ENCODE results near the gene ELAVL2.

Gene ELAVL2

GRCh38 chr9:23721466-23721865 is 104.6 kb downstream of the ELAVL2 start:
- no peak for DNase-seq (ENCODE audit: low spot score)

DNA sequence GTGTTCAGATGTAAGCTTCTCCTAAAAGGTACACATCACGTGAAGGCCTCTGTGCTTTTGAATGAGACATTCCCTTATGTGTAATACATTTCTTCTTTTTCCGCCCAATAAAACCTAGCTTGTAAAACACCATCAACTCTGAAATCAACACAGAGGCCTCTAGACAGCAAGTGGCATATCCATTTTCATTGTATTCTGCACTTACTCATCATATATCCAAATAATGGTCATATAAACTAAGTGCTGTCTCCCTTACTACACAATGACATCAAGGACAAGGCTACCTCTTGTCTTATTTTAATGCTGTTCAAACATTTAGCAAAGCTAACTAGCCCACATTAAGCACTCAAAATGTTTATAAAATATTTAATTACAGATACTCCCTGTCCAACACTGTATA is 108.5 kb downstream of the ELAVL2 start:
- DNase-seq (ENCODE audit: low spot score): no peak

- DNase-seq (ENCODE audit: low spot score): no peak
Observed at GRCh38 chr9:23707249-23707648, 118.8 kb downstream of the ELAVL2 start.

GRCh38 chr9:23702311-23702922 is 123.6 kb downstream of the ELAVL2 start:
- no peak for DNase-seq (ENCODE audit: low spot score)

- DNase-seq (ENCODE audit: low spot score): no peak
Observed at GRCh38 chr9:23701291-23701690, 124.7 kb downstream of the ELAVL2 start.

DNA sequence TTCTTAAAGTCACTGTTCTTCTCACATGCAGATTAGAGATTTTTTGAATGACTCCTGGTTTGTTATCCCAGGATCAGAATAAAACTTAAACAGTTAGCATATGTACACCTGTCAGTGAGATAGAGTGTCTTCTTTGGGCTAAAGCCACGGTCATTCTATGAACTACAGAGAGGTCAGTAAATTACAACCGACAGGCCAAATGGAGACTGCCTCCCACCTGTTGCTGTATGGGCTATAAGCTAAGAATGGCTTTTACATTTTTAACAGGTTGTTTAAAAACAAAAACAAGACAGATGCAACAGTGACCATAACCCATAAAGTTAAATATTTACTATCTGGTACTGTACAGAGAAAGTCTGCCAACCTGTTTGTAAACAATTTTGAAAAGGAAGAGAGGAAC is 125.7 kb downstream of the ELAVL2 start:
- no peak for DNase-seq (ENCODE audit: low spot score)

GRCh38 chr9:23698161-23698560 is 127.9 kb downstream of the ELAVL2 start:
- DNase-seq (ENCODE audit: low spot score): no peak

GRCh38 chr9:23695572-23695971 is 130.5 kb downstream of the ELAVL2 start:
- no peak for DNase-seq (ENCODE audit: low spot score)

DNA sequence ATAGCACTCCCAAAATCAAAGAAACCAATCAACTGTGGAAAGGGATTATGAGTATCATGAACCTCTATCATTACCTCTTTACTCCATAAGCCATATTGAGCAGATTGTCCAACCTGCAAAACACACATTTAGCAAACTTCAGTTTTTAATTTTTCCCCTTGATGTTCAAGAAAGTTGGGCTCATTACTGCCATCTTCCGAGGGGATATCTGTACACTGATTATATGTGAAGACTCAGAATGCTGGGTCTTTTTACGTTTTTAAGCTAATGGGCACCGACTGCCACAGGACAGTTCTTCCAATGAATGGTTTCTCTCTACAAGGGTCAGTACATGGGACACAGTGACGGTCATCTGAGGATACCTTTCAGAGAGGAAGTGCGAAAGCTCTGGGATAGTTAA is 132.7 kb downstream of the ELAVL2 start:
- no peak for DNase-seq (ENCODE audit: low spot score)

GRCh38 chr9:23686896-23687295 is 139.1 kb downstream of the ELAVL2 start:
- DNase-seq (ENCODE audit: low spot score): no peak

DNA sequence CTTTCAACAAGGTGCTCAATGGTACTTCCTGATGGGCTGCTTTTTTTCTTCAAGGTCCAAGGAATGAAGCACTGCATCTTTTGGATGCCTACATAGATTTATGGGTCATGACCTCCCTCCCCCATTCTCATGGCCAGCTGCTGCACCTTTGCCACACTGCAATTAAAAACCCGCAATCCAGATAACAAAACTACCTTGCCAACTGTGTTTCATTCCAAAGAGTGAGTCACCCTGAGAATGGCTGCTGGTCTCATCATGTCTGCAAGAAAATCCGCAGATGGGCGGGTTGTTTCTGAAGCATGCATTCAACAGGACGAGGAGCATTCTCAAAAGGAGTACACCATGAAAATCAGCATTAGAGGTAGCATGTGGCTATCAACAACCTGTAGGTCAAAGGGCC is 139.8 kb downstream of the ELAVL2 start:
- DNase-seq (ENCODE audit: low spot score): no peak

- DNase-seq (ENCODE audit: low spot score): no peak
Observed at GRCh38 chr9:23683611-23684061, 142.4 kb downstream of the ELAVL2 start.

GRCh38 chr9:23682891-23683431 is 143.1 kb downstream of the ELAVL2 start:
- DNase-seq (ENCODE audit: low spot score): no peak

- no peak for DNase-seq (ENCODE audit: low spot score)
Observed at GRCh38 chr9:23682352-23682751, 143.7 kb downstream of the ELAVL2 start.

GRCh38 chr9:23677446-23677845 is 148.6 kb downstream of the ELAVL2 start:
- DNase-seq (ENCODE audit: low spot score): no peak

- DNase-seq (ENCODE audit: low spot score): no peak
Observed at GRCh38 chr9:23674016-23674585, 151.9 kb downstream of the ELAVL2 start.

GRCh38 chr9:23672151-23672550 is 153.9 kb downstream of the ELAVL2 start:
- DNase-seq (ENCODE audit: low spot score): no peak

DNA sequence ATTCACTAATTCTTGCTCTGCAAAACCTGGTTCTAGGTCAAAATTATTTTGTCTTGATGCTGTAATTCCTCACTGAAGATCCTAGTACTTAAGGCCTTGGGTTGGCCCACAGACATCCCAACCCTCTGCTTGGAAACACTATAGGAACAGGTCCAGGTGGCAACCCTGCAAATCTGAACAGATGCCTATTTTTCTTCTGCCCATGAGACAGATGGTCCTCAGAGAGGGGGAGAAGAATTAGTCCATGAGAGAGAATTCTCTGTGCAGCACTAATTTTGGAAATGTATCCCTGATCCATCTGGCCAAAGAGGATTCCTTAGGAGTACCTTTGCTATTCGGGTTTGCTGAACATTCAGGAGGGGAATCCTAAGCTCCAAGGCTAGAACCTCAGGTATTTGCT is 156.3 kb downstream of the ELAVL2 start:
- DNase-seq (ENCODE audit: low spot score): no peak

DNA sequence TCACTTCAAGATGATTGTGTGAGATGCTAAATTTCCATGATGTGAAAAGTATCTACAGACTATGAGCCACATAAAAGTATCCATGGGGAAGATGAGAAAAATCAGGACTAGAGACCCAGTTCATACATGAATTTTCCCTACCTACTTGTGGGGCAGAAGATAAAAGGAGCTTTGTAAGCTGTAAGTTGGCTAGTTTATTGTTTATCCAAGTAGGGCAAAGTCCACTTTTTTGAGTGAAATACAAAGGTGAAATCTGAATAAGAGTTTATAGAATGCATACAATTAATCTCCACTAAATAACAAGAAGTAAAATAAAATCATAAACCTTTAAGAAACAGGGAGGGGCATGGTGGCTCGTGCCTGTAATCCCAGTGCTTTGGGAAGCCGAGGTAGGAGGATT is 160.4 kb downstream of the ELAVL2 start:
- no peak for DNase-seq (ENCODE audit: low spot score)

DNA sequence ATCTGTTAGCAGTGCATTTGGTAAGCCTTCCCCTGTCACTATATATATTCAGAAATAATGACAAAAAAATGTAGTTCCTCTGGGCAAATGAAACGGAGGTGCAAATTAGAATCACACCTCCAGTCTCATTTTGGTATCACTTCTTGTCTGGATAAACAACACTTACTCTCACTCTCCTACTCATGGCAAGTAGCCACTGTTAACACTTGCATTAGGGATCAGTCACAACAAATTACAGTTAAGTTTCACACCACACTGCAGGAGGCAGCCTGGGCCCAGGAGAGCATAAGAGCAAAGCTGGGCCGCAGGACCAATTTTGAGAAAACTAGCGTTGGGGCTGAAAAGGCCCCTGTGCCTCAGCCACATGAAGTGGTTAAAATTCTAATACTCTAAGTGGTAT is 161.0 kb downstream of the ELAVL2 start:
- DNase-seq (ENCODE audit: low spot score): no peak

DNA sequence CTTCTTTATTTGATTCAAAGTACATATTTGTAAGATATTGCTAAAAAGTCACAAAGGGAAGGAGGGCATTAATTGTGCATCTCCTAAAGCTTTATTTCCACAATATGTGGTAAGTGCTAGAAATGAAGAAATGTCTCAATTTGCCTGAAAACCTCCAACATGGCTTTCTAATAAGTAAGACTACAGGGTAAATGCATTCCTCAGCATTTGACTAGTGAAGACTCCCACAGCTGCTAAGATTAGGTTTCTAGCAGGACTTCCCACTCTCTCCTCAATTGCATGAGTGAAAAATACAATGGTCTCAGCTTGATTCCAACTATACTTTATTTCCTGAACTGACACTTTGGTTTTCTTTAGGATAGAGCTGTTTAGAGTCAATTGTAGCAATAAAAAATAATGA is 162.1 kb downstream of the ELAVL2 start:
- no peak for DNase-seq (ENCODE audit: low spot score)

DNA sequence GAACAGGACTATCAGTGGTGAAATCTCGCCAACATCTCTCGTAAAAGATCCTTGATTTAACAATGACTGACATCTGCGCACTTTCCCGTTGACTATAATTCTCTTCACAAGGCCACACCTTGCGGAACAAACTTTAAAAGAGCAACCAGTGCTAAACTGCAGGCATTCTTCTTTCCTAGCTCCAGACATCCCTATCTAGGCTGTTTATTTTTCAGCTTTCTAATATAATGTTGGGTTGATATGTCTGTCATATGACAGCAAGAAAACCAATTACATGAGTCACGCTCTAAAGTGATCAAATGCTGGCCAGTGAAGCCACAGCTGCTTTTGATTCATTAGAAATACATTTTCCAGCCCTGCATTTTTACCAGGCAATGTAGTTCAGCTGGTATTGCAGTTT is 162.5 kb downstream of the ELAVL2 start:
- DNase-seq (ENCODE audit: low spot score): no peak

DNA sequence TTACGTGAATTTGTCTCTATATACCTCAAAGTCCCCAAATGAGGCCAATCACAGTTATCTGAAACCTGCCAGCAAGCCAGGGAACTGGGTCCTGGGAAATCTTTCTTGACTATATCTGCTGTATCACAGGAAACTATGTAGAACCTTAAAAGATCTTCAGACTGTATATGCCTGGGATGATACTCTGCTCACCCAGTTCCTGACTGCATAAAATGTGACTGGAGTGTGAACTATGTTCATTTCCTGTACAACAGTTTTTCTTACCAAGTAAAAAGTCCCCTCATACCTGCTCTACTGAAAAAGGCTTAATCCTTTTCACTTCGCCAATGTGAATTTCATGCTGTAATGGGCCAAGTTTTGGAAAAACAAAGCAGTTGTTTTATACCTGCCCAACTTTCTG is 162.9 kb downstream of the ELAVL2 start:
- no peak for DNase-seq (ENCODE audit: low spot score)

DNA sequence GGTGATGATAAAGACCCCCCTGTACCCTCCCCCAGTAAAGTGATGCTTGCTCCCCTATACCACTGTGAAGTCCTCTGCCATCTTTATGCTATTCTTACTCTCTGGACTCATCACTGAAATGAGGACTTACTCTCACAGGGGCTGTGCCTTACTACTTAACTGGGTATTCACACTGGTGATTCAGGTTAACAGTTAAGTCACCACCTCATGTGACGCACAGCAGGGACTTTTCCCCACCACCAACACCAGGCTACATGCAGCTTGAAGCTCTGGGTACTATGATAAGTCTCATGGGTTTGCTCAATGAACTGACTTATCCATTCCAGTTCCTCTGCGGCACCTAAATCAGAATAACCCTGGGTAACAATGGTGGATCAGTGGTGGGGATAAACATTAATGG is 163.7 kb downstream of the ELAVL2 start:
- no peak for DNase-seq (ENCODE audit: low spot score)

Measured in globus pallidus (tissue), 1 donor.